Fibroblast of skin of right biceps (primary cell): Measurements from ENCODE around the gene CNIH1.
A peak's percentile ranks its signal among the peaks of the same experiment; 100 is the strongest.

Experiments used
- DNase-seq: peaks from one replicate; pipeline ENCODE4 v3.0.0-alpha.2; 2013

The CNIH1 gene

GRCh38 chr14:54440873-54441868, at the start of gene CNIH1:
Gene CNIH1 (minus strand): TSS chr14:54441374. CDS start chr14:54441327, 47 bp downstream.
- peak; percentile 94 for DNase-seq

- DNase-seq: no peak
Measured at GRCh38 chr14:54490445-54491175, 49.4 kb upstream of the CNIH1 start.

- no peak for DNase-seq
Measured at GRCh38 chr14:54489731-54490444, 48.7 kb upstream of the CNIH1 start.

GRCh38 chr14:54489318-54489683, 48.1 kb upstream of the CNIH1 start:
- no peak for DNase-seq

- peak; percentile 95 for DNase-seq
Measured at GRCh38 chr14:54488646-54489317, 47.6 kb upstream of the CNIH1 start, which contains the start of gene GMFB. Gene GMFB (minus strand): TSS chr14:54488980. CDS start chr14:54488927, 53 bp downstream.

- DNase-seq: no peak
Measured at GRCh38 chr14:54488318-54488645, 47.1 kb upstream of the CNIH1 start.

GRCh38 chr14:54487771-54488170, 46.6 kb upstream of the CNIH1 start:
- peak; percentile 55 for DNase-seq

GRCh38 chr14:54486685-54487084, 45.5 kb upstream of the CNIH1 start:
- DNase-seq: peak; percentile 30

GRCh38 chr14:54483846-54484245, 42.7 kb upstream of the CNIH1 start:
- DNase-seq: no peak

GRCh38 chr14:54483073-54483745, 42.0 kb upstream of the CNIH1 start:
- no peak for DNase-seq

GRCh38 chr14:54481695-54482094, 40.5 kb upstream of the CNIH1 start:
- no peak for DNase-seq

- no peak for DNase-seq
Measured at GRCh38 chr14:54480830-54481562, 39.8 kb upstream of the CNIH1 start.

- no peak for DNase-seq
Measured at GRCh38 chr14:54478636-54479215, 37.6 kb upstream of the CNIH1 start.

GRCh38 chr14:54475911-54476310, 34.7 kb upstream of the CNIH1 start:
- DNase-seq: no peak

GRCh38 chr14:54475187-54475899, 34.2 kb upstream of the CNIH1 start:
- peak; percentile 23 for DNase-seq

GRCh38 chr14:54474232-54474793, 33.1 kb upstream of the CNIH1 start:
- DNase-seq: no peak

- DNase-seq: no peak
Measured at GRCh38 chr14:54472315-54472714, 31.1 kb upstream of the CNIH1 start.

- DNase-seq: no peak
Measured at GRCh38 chr14:54471641-54472040, 30.5 kb upstream of the CNIH1 start.

GRCh38 chr14:54470701-54471100, 29.5 kb upstream of the CNIH1 start:
- DNase-seq: no peak

- DNase-seq: no peak
Measured at GRCh38 chr14:54467280-54467679, 26.1 kb upstream of the CNIH1 start.
